OCI-LY3 (cell line): ENCODE results near the gene KRTAP10-2.

Experiments used
- EZH2phosphoT487 ChIP-seq: fragments of 200-600 bp; shearing (Covaris generic); IDR thresholded peaks from 2 replicates; pipeline ENCODE4 v1.6.1; 2018; ENCODE audit warnings: antibody characterized with exemption, mixed run types, low read depth
- TF ChIP-seq, protein P1 (sequence below): fragments of 200-600, 300-600 bp; sonication (generic); IDR thresholded peaks from 2 replicates; pipeline ENCODE4 v1.5.1; 2014; ENCODE audit warnings: antibody characterized with exemption, low read length, low read depth

DNA sequence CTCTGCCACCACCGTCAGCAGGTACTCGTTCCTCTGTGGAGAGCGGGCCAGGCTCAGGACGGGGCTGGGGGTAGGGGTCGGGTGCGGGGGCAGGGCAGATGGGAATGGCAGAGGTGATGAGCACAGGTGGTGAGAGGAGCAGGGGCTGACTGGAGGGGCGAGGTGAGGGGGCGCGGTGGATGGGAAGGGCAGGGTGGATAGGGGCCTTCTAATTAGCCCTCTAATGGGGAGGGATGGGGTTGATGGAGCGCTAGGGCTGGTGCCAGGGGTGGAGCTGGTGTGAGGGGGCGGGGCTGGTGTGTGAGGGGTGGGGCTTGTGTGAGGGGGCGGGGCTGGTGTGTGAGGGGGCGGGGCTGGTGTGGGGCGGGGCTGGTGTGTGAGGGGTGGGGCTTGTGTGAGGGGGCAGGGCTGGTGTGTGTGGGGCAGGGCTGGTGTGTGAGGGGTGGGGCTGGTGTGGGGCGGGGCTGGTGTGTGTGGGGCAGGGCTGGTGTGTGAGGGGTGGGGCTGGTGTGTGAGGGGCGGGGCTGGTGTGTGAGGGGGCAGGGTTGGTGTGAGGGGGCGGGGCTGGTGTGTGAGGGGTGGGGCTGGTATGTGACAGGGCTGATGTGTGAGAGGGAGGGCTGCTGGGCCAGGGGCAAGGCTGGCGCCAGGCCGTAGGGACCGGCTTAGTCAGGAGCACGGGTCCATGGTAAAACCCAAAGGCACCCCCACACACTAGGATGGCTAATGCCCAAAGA is 17.2 kb downstream of the KRTAP10-2 start:
- TF ChIP-seq, protein P1, sequence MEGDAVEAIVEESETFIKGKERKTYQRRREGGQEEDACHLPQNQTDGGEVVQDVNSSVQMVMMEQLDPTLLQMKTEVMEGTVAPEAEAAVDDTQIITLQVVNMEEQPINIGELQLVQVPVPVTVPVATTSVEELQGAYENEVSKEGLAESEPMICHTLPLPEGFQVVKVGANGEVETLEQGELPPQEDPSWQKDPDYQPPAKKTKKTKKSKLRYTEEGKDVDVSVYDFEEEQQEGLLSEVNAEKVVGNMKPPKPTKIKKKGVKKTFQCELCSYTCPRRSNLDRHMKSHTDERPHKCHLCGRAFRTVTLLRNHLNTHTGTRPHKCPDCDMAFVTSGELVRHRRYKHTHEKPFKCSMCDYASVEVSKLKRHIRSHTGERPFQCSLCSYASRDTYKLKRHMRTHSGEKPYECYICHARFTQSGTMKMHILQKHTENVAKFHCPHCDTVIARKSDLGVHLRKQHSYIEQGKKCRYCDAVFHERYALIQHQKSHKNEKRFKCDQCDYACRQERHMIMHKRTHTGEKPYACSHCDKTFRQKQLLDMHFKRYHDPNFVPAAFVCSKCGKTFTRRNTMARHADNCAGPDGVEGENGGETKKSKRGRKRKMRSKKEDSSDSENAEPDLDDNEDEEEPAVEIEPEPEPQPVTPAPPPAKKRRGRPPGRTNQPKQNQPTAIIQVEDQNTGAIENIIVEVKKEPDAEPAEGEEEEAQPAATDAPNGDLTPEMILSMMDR: no peak
- no peak for TF ChIP-seq EZH2phosphoT487
